SH-SY5Y (cell line): ENCODE data around the gene SLC24A3.

Experiments used
- GATA2 ChIP-seq: IDR thresholded peaks from 2 replicates; pipeline ENCODE4 v1.6.1; 2011; ENCODE audit warnings: mild to moderate bottlenecking, low read depth, low read length
- GATA3 ChIP-seq: IDR thresholded peaks from 2 replicates; pipeline ENCODE4 v1.6.1; 2011; ENCODE audit warnings: low read depth, mild to moderate bottlenecking, low read length, moderate library complexity

- TF ChIP-seq GATA2 (no peak), GATA3 (no peak)
Measured at GRCh38 chr20:19181552-19181951, 30.9 kb upstream of the SLC24A3 start.
